GM20431 (cell line): Measurements from ENCODE around the gene GABBR2.
"Not testable (repeated sequence)": the region's sequence is repeated elsewhere in the genome, so short reads cannot be mapped to it uniquely, and the experiment has no call there.

Experiments
- in situ Hi-C: fragments of 300-500 bp; cut with MseI, MboI; formaldehyde crosslinking; loops from one replicate; pipeline ENCODE4 v1.15.0; 2020; ENCODE audit warnings: low sequenced_read_pairs; ENCODE audit not compliant: unreplicated experiment

The GABBR2 gene

DNA sequence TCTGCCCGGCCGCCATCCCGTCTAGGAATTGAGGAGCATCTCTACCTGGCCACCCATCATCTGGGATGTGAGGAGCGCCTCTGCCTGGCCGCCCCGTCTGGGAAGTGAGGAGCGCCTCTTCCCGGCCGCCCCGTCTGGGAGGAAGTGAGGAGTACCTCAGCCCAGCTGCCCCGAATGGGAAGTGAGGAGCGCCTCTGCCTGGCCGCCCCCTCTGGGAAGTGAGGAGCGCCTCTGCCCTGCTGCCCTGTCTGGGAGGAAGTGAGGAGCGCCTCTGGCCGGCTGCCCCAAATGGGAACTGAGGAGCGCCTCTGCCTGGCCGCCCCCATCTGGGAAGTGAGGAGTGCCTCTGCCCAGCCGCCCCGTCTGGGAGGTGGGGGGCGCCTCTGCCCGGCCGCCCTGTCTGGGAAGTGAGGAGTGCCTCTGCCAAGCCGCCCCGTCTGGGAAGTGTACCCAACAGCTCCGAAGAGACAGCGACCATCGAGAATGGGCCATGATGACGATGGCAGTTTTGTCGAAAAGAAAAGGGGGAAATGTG is 244.5 kb downstream of the GABBR2 start:
- in situ Hi-C loops, result not testable (repeated sequence)

- in situ Hi-C loops, result no loop called here
Measured at GRCh38 chr9:98462310-98462709, 246.4 kb downstream of the GABBR2 start.

GRCh38 chr9:98460704-98461103 is 248.0 kb downstream of the GABBR2 start:
- in situ Hi-C loops, result no loop called here

DNA sequence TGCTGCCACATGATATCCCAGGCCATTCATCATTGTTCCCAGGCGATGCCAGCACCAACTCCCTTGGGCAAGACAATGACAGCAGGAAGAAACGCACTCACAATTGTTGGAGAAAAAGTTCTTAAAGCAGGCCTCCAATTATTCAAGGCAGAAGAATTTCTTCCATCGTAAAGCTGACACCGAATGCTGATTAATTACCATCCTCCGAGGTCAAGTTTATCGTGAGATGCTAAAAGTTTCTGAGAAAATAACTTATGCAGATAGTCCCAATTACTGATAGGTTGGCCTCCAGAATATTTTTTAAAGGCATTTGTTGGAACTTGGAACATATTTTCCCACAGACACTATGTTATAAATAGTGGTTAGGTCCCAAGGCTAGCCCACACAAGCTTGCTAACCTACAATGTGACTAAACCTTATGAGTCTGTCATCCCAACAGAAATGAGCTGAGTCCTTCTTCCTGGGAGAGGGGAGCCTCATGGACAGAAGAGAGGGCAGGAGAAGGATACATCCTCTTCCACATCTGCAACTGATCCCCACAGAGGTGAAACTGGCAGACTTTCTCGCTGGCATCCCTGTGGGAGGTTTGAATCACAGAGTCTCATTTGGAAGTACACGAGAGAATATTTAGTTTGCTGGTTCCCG is 250.9 kb downstream of the GABBR2 start:
- in situ Hi-C loops, result no loop called here

GRCh38 chr9:98456156-98456613 is 252.6 kb downstream of the GABBR2 start:
- in situ Hi-C loops, result no loop called here

GRCh38 chr9:98455256-98456155 is 253.2 kb downstream of the GABBR2 start:
- in situ Hi-C loops, result no loop called here

GRCh38 chr9:98453589-98454311 is 255.0 kb downstream of the GABBR2 start:
- in situ Hi-C loops, result no loop called here

- in situ Hi-C loops, result no loop called here
Measured at GRCh38 chr9:98451576-98451975, 257.2 kb downstream of the GABBR2 start.

DNA sequence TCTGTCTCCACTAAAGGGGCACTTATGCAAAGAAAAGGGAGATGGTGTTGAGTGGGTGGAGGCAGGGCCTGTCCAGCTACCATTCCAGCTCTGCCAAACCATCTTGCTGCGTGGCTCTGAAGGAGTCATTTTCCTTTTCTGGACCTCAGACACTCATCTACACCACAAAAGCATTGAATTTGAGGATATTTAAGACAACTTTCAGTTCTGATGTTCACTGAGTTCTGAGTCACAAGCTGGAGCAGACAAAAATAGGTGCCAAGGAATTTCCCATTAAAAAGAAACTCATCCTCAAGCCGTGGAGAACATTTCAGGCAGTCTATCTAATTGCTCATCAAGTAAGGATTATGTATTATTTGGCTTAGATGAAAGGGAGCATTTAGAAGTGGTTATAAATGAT is 258.2 kb downstream of the GABBR2 start:
- in situ Hi-C loops, result no loop called here

DNA sequence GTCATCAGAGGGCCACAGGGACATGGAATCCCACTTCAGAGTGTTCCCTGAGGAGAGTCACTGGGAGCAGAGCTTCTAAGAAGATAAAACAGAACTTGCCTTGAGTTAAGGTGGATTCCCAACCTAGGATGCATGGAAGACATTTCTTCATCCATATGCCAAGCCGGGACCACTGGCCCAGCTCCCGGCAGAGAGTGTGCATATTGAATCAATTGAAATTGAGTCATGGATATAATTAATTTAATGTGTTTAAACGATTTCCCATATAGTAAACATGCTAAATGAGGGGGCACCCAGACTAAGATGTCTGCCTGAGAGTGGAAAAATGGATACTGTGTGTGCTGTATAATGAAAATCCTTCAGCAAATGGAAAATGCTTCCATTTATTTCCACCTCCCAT is 258.9 kb downstream of the GABBR2 start:
- in situ Hi-C loops, result no loop called here

- in situ Hi-C loops, result no loop called here
Measured at GRCh38 chr9:98445576-98445975, 263.2 kb downstream of the GABBR2 start.

DNA sequence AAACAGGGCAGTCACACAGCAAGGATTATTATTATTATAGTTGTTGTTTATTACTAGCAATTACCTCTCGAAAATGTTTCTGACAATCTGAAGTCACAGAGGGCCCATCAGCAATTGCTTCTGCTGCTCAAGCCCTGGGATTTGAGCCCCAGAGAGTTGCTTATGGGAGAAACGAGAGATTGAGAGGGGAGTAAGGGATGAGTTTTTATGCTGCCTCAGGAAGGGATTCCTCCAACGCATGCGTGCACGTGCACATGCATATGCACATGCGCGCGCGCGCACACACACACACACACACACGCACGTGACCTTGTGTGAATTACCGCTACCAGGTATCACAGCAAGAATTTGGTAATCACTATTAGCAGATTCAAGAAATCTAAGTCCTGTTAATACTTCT is 264.1 kb downstream of the GABBR2 start:
- in situ Hi-C loops, result no loop called here

GRCh38 chr9:98442541-98442940 is 266.2 kb downstream of the GABBR2 start:
- in situ Hi-C loops, result no loop called here

DNA sequence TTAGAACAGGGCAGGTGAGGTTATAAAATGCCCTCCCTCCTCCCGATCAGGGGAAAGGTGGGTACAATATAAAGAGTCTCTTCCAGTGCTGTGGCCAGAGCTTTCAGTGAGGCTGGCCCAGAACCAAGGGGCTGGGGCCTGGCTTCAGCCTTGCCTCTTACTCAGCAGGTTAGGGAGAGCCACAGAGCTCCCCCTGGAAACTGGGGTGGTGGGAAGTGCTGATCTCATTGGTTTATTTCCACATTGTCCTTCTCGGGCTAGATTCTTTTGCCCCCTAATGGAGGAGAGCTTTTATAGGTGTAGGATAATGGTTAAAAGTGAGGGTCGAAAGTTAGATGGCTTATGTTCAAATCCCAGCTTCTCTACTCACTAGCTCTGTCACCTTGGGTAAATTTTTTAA is 266.6 kb downstream of the GABBR2 start:
- in situ Hi-C loops, result no loop called here

DNA sequence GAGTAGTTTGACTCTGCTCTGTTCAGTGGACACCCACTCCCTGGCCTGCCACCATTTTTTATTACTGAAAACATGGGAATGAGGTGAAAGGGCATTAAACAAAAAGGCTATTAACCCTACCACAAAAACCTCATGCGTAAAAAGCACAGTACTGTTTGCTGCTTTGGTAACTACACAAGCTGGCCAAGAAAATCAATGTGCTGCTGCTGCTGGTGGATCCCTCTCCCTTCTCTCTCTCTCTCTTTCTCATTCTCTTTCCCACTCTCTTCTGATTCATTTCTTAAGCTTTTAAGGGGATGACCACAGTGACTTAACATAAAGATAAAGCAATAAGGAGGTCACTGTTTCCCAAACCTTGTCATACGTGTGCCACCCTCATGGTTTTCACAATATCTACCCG is 270.1 kb downstream of the GABBR2 start:
- in situ Hi-C loops, result no loop called here

GRCh38 chr9:98437458-98438034 is 271.2 kb downstream of the GABBR2 start:
- in situ Hi-C loops, result no loop called here

- in situ Hi-C loops, result no loop called here
Measured at GRCh38 chr9:98432960-98433359, 275.8 kb downstream of the GABBR2 start.

- in situ Hi-C loops, result no loop called here
Measured at GRCh38 chr9:98432134-98432533, 276.6 kb downstream of the GABBR2 start.

DNA sequence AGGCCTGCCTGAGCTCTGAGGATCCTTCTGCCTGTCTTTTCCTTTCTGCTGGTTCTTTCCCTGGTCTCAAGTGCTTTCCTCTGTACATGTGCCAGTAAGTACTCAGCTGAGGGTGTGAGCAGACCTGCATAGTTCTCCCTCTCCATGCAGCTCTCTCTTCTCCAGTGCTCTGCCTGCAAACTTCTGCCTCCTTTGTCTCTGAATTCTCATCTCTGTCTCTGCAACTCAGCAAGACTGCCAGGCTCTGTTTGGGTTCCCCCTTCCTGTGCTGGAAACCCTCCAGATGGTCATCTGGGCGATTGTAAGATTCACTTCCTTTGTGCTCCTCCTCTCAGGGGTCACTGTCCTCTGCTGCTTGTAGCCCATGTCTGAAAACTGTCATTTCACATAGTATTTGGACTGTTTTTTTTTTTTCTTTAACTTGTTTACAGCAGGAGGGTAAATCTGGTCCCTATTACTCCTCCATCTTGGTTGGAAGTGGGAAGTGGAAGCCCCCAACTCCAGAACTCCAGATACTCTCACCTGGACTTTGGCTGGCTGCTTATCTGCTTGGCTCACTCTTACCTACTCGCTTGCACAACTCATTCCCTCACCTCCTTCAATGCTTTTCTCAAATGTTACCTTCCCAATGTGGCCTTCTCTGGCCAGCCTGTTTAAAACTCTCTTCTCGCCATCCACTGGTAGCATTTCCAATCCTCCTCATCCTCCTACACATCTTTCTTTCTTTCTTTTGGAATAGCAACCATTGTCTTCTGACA is 278.0 kb downstream of the GABBR2 start:
- in situ Hi-C loops, result no loop called here
